HG03565 (cell line): ENCODE data around the gene FMNL3.
"Not testable (repeated sequence)": the region's sequence is repeated elsewhere in the genome, so short reads cannot be mapped to it uniquely, and the experiment has no call there.

Source experiments
- ATAC-seq: cut with Tn5 transposase; IDR thresholded peaks from one replicate; pipeline ENCODE4 v1.9.1; 2021; ENCODE audit warnings: mild to moderate bottlenecking, moderate library complexity; ENCODE audit not compliant: unreplicated experiment

FMNL3 gene

GRCh38 chr12:49632986-49633702 lies 74.1 kb downstream of the FMNL3 start:
- ATAC-seq = no peak

- no peak for ATAC-seq
These were observed 74.8 kb downstream of the FMNL3 start for GRCh38 chr12:49632401-49632800.

- ATAC-seq = no peak
These were observed 75.8 kb downstream of the FMNL3 start for GRCh38 chr12:49631336-49631907.

GRCh38 chr12:49627752-49628360 lies 79.3 kb downstream of the FMNL3 start:
- no peak for ATAC-seq

- ATAC-seq = no peak
These were observed 80.4 kb downstream of the FMNL3 start for GRCh38 chr12:49626836-49627235.

- no peak for ATAC-seq
These were observed 80.9 kb downstream of the FMNL3 start for GRCh38 chr12:49626169-49626835.

- no peak for ATAC-seq
These were observed 82.2 kb downstream of the FMNL3 start for GRCh38 chr12:49624921-49625577.

GRCh38 chr12:49623142-49623904 lies 83.9 kb downstream of the FMNL3 start, which contains the start of gene PRPF40B:
TSS of gene PRPF40B (plus strand) at chr12:49623561. CDS start at chr12:49623591, 30 bp downstream.
- ATAC-seq = peak; percentile 67

GRCh38 chr12:49622501-49623141 lies 84.6 kb downstream of the FMNL3 start:
- ATAC-seq = peak; percentile 14

- no peak for ATAC-seq
These were observed 85.3 kb downstream of the FMNL3 start for GRCh38 chr12:49621651-49622500.

GRCh38 chr12:49619286-49619685 lies 87.9 kb downstream of the FMNL3 start:
- no peak for ATAC-seq

GRCh38 chr12:49618576-49618975 lies 88.6 kb downstream of the FMNL3 start:
- ATAC-seq = no peak

GRCh38 chr12:49616533-49617219 lies 90.5 kb downstream of the FMNL3 start:
- no peak for ATAC-seq

GRCh38 chr12:49615725-49616124 lies 91.5 kb downstream of the FMNL3 start:
- no peak for ATAC-seq

GRCh38 chr12:49612210-49612609 lies 95.0 kb downstream of the FMNL3 start:
- no peak for ATAC-seq

GRCh38 chr12:49610785-49611184 lies 96.4 kb downstream of the FMNL3 start:
- ATAC-seq = not testable (repeated sequence)

GRCh38 chr12:49609875-49610154 lies 97.4 kb downstream of the FMNL3 start:
- no peak for ATAC-seq

GRCh38 chr12:49609059-49609874 lies 97.9 kb downstream of the FMNL3 start:
- no peak for ATAC-seq
